Right lobe of liver (tissue), 4 donors: ENCODE results near the gene BCKDHB.

Experiments used
- CTCF ChIP-seq, 4 donors: fragments of 200-600 bp in 3 of 4; fragments of 450-650 bp in 1 of 4; IDR thresholded peaks; one replicate each; pipeline versions ENCODE4 v1.5.1 to v1.8.0; 2016 to 2022; ENCODE audit warnings: antibody characterized with exemption in 4 of 4, mild to moderate bottlenecking in 2 of 4
- POLR2A ChIP-seq: fragments of 450-650 bp; IDR thresholded peaks from one replicate; pipeline ENCODE4 v1.6.1; 2017; ENCODE audit warnings: antibody characterized with exemption, mild to moderate bottlenecking
- donor health status: DM: no; HTN: no; CAD: no.
- donor health status: DM: no; HTN: no; CAD: no.
- donor health status: DM: no; HTN: yes; CAD: no.

GRCh38 chr6:80341330-80341729 lies 234.9 kb downstream of the BCKDHB start:
- TF ChIP-seq CTCF (IDR thresholded peaks at IDR 0.05): no peak
- TF ChIP-seq POLR2A: no peak
